GM12878 (cell line): Measurements from ENCODE around the gene MESD.

Experiments used
- CHD4 ChIP-seq: fragments of 200-600 bp; sonication (generic); IDR thresholded peaks from 2 replicates; pipeline ENCODE4 v1.6.1; 2016; ENCODE audit warnings: mild to moderate bottlenecking
- CREB1 ChIP-seq: IDR thresholded peaks from 2 replicates; pipeline ENCODE4 v1.6.1; 2012; ENCODE audit warnings: low read depth, mild to moderate bottlenecking, inconsistent platforms
- CTCF ChIP-seq, 3 experiments: IDR thresholded peaks in 2 of 3; conservative IDR thresholded peaks in 1 of 3; 2 replicates each; pipeline ENCODE4 v1.5.1; 2011; ENCODE audit warnings: low read depth in 3 of 3, low read length in 3 of 3, mild to moderate bottlenecking in 3 of 3, control low read depth in 2 of 3, moderate library complexity in 2 of 3, inconsistent platforms in 1 of 3, mixed read lengths in 1 of 3; ENCODE audit not compliant: control insufficient read depth in 2 of 3, insufficient read depth in 1 of 3; ENCODE audit errors: extremely low read depth in 1 of 3
- RBBP5 ChIP-seq: fragments of 200-600 bp; sonication (generic); conservative IDR thresholded peaks from 2 replicates; pipeline ENCODE4 v1.6.1; 2016

- no peak for TF ChIP-seq CHD4
- no peak for TF ChIP-seq CREB1
- no peak for TF ChIP-seq CTCF (IDR thresholded peaks at IDR 0.05 in 2 of 3, conservative IDR thresholded peaks at IDR 0.05 in 1 of 3; ENCODE audit: control insufficient read depth in 2 of 3, extremely low read depth in 1 of 3, insufficient read depth in 1 of 3, low read depth in 3 of 3, low read length in 3 of 3)
- TF ChIP-seq RBBP5: no peak
Observed at GRCh38 chr15:81024936-81025335, 35.3 kb upstream of the MESD start.
